Stimulated activated CD8-positive, alpha-beta memory T cell treated with anti-CD3 and anti-CD28 coated beads, Interleukin-12 subunit alpha, Interleukin-12 subunit beta, amount 100 ng/mL, for 1 hour (primary cell): ENCODE results near the gene DLL4.
"Not testable (repeated sequence)": the region's sequence is repeated elsewhere in the genome, so short reads cannot be mapped to it uniquely, and the experiment has no call there.

Experiments used
- DNase-seq: peaks from one replicate; pipeline ENCODE4 v3.0.0-alpha.2; 2020; ENCODE audit warnings: low read depth

The DLL4 gene

GRCh38 chr15:40941528-40942336 lies 12.6 kb downstream of the DLL4 start:
- peak; percentile 29 for DNase-seq

DNA sequence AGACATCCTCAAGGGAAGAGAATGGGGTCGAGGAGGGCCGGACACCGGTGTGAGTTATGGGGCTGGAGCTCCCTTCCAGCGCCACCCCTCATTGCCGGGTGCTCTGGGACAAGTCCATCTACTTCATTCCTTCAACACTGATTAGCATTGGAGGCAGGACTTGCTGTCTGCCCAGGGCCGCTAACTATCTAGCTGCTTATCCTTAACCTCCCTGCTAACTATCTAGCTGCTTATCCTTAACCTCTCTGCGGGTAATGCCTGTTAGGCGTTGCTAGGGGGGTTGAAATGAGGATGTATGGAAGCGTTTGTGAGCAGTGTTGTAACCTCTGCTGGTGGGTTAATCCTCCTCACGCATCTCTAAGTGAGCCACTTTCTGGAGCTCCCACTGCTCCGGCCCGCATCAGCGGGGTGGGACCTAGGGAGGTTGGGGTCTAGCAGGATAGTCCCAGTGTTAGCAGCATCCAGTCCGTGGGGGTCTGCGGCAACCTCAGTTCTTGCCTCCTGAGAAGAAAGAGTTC lies 13.3 kb downstream of the DLL4 start:
- DNase-seq, result no peak

- no peak for DNase-seq
Measured at GRCh38 chr15:40942878-40943277, 13.7 kb downstream of the DLL4 start.

- DNase-seq, result no peak
Measured at GRCh38 chr15:40943764-40944365, 14.7 kb downstream of the DLL4 start.

DNA sequence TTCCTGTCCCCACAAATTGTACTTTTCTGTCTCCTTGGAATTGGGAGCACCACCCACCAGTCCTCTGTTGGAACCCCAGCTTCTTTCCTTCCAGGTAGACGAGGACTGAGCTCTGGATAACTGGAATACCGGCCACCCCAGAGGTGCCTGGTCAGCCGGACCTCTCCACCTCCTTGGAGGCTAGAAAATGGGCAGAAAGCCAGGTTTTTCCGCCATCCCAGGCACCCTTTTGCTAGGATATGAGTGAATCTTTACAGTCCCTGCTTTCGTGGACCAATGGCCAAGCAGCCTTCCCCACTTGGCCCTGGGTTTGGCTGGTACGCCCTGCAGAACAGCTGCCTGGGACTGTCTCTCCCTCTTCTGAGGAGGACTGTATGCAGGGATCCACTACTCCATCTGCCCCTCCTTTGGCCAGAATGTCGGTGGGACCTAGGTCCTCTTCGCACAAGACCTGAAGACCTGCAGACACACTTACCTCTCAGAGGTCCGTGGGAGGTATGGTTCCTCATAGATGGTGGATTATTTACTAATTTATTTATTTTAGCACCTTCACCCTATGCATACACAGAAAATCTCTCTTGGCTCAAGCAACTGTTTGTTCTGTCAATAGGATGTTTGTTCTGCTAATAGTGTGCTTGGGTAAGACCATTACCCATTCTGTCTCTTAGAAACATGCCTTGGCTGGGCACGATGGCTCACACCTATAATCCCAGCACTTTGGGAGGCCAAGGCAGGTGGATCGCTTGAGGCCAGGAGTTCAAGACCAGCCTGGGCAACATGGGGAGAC lies 15.6 kb downstream of the DLL4 start:
- no peak for DNase-seq

DNA sequence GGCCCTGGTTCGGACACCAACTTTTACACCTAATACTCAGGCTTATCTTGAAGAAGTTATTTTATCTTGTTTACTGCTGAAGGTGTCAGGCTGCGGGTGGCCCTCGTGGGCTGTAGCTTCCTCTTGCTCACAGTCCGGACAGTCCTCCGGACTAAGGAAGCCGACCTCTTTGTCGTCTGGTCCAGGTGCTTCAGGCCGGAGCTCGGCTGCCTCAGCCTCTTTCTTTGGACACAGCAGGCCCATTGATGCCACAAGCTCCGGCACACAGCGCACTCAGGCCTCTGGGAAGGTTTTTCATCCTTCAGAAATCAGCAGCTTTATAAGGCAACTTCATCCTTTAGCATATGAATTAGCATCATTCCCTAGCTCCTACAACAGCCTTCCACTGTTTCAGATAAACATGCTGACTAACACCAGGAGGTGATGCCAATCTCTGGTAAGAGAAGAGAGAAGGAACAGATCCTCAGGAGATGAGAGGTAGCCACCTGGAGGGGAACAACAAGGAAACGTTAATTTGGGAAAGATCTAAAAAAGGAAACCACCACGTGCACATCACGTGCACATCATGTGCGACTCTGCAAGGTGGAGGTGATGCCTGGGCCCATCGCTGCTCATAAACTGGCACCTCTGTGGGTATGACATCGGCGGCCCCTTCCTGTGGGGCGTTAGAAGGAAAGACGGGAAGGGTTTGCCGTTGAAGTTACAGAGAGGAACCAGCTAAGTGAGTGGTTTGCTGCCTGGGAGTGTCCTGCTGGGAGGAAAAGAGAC lies 19.8 kb downstream of the DLL4 start:
- DNase-seq, result no peak

DNA sequence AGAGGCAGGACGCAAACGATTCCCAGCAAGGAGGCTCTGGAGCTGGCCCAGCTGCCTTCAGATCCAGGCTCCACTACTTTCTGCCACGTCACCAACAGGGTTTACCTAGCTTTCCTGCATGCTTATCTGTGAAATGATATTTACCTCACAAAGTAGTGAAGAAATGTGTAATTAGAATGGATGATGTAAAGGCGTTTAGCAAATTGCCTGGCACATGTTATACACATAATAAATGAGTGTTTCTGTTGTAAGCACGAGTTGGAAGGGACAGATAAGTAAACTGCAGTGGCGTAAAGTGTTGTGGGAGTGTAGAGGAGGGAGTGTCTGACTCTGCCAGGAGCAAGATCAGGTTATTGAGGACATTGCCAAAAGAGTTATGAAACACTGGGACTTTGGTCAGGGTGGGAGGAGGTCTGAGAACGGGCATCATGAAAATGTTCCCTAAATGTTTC lies 20.6 kb downstream of the DLL4 start:
- DNase-seq, result no peak

- no peak for DNase-seq
Measured at GRCh38 chr15:40951764-40952163, 22.6 kb downstream of the DLL4 start.

GRCh38 chr15:40952301-40952900 lies 23.3 kb downstream of the DLL4 start:
- DNase-seq, result no peak

DNA sequence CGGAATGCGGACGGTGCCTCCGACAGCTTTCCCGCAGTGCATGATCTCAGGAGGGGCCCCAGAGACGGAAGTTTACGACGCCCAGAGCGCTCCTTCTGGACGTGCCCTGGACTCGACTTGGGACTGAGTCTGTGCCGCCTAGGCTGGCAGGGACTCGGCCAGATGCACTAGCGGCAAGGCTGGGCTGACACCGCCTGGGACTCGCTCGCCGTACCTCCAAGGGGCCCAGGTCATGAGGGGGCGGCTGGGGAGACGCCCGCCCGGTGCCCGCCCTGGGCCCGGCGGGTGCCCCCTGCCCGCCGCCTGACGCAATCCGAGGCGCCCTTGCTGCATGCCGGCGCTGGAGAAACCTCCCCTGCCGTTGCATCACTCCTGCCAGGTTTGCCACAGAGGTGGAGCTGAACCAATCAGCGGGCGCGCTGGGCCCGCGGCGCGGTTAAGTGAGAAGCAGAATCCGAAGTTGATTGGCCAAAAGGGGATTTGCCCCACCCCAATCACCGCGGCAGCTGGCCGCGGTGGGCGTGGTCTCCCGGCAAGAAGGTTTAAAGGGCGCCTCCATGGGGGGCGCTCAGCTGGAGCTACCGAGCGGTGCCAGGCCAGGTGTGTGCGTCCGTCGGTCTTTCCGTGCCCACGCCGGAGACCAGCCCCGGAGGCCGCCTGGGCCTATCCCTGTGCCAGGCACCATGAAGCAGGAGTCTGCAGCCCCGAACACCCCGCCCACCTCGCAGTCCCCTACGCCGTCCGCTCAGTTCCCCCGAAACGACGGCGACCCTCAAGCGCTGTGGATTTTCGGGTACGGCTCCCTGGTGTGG lies 24.0 kb downstream of the DLL4 start, which contains the start of gene CHAC1:
CHAC1 (plus strand) TSS at position 571 of the 812 bp plus-strand sequence; CDS start at position 684, 113 bp downstream.
- DNase-seq, result peak; percentile 89

DNA sequence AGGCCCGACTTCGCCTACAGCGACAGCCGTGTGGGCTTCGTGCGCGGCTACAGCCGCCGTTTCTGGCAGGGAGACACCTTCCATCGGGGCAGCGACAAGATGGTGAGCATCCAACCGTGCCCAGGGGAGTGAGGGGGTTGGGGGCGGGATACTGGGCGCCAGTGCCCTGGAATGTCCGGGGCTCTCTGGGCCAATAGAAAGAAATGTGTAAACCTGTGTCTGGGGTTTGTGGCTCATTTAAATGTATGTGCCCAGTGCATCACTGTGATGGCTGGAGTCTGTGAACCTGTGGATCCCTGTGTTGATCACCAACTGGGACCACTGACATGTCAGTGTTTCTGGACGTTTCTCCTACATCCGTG lies 24.6 kb downstream of the DLL4 start:
- DNase-seq, result no peak

- DNase-seq, result not testable (repeated sequence)
Measured at GRCh38 chr15:40954158-40954848, 25.2 kb downstream of the DLL4 start.

DNA sequence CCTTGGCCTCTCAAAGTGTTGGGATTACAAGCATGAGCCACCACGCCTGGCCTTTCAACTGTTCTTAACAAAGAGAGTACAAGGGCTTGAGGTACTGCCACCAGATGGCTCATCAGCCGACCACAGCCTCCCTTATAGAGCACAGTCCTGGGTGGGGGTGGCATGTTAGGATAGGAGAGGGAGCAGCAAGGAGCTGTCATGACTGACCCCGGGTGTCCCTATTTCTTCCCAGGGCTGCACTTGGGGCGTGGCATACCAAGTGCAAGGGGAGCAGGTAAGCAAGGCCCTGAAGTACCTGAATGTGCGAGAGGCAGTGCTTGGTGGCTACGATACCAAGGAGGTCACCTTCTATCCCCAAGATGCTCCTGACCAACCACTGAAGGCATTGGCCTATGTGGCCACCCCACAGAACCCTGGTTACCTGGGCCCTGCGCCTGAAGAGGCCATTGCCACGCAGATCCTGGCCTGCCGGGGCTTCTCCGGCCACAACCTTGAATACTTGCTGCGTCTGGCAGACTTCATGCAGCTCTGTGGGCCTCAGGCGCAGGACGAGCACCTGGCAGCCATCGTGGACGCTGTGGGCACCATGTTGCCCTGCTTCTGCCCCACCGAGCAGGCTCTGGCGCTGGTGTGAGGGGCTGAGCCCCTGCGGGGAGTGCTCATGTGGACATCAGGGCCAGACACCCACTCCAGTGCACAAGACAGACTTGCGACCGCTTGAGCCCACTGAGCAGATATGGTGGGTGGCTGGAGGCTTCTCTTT lies 26.2 kb downstream of the DLL4 start:
- DNase-seq, result no peak

- DNase-seq, result no peak
Measured at GRCh38 chr15:40955930-40956540, 26.9 kb downstream of the DLL4 start.

GRCh38 chr15:40956541-40956982 lies 27.4 kb downstream of the DLL4 start:
- DNase-seq, result no peak

GRCh38 chr15:40957041-40957555 lies 28.0 kb downstream of the DLL4 start:
- DNase-seq, result no peak

DNA sequence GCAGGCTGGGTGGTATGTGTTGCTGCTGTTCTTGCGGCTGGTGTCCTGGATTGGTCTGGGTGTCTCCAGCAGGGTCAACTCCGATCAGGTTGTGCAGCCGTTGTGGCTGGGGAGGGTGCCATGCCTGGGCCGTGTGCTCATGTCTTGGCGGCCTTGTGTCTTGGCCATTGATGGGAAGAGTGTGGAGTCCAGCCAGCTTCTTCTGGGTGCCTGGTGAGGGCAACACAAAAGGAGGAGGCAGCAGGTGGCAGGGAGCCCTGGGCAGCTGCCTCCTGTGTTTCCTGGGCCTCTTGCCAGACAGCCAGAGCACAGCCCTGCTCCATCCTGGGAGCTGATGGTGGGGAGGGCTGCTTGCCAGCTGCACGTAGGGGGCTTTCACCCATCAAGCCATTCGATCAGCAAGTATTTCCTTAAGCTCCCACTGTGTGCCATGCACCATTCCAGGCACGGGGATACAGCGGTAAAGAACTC lies 28.5 kb downstream of the DLL4 start:
- DNase-seq, result no peak

- no peak for DNase-seq
Measured at GRCh38 chr15:40958146-40958545, 29.0 kb downstream of the DLL4 start.
